Kidney capillary endothelial cell (primary cell): ENCODE measurements around the gene DROSHA.

Source experiments
- DNase-seq: peaks from one replicate; pipeline ENCODE4 v3.0.0-alpha.2; 2018; ENCODE audit warnings: low spot score

The DROSHA gene

GRCh38 chr5:31464081-31464480, 67.8 kb downstream of the DROSHA start:
- no peak for DNase-seq

- DNase-seq, result no peak
Measured at GRCh38 chr5:31463351-31463750, 68.5 kb downstream of the DROSHA start.

- DNase-seq, result no peak
Measured at GRCh38 chr5:31459594-31459993, 72.3 kb downstream of the DROSHA start.

- DNase-seq, result no peak
Measured at GRCh38 chr5:31455172-31455571, 76.7 kb downstream of the DROSHA start.

- DNase-seq, result no peak
Measured at GRCh38 chr5:31453522-31453921, 78.4 kb downstream of the DROSHA start.

- no peak for DNase-seq
Measured at GRCh38 chr5:31452314-31452713, 79.6 kb downstream of the DROSHA start.

- DNase-seq, result no peak
Measured at GRCh38 chr5:31449962-31450361, 81.9 kb downstream of the DROSHA start.

GRCh38 chr5:31449174-31449573, 82.7 kb downstream of the DROSHA start:
- no peak for DNase-seq

GRCh38 chr5:31445041-31445600, 86.8 kb downstream of the DROSHA start:
- DNase-seq, result no peak

GRCh38 chr5:31443572-31443971, 88.3 kb downstream of the DROSHA start:
- DNase-seq, result no peak

- no peak for DNase-seq
Measured at GRCh38 chr5:31442058-31442745, 89.7 kb downstream of the DROSHA start.

- DNase-seq, result no peak
Measured at GRCh38 chr5:31436851-31437250, 95.0 kb downstream of the DROSHA start.

- DNase-seq, result no peak
Measured at GRCh38 chr5:31435730-31436129, 96.2 kb downstream of the DROSHA start.

- no peak for DNase-seq
Measured at GRCh38 chr5:31434898-31435297, 97.0 kb downstream of the DROSHA start.

GRCh38 chr5:31433229-31433628, 98.7 kb downstream of the DROSHA start:
- DNase-seq, result no peak

GRCh38 chr5:31427724-31428309, 104.1 kb downstream of the DROSHA start:
- no peak for DNase-seq

GRCh38 chr5:31427013-31427723, 104.7 kb downstream of the DROSHA start:
- DNase-seq, result no peak

- no peak for DNase-seq
Measured at GRCh38 chr5:31421806-31422586, 109.9 kb downstream of the DROSHA start.

- no peak for DNase-seq
Measured at GRCh38 chr5:31417512-31417911, 114.4 kb downstream of the DROSHA start.

- no peak for DNase-seq
Measured at GRCh38 chr5:31416547-31416946, 115.3 kb downstream of the DROSHA start.

GRCh38 chr5:31415960-31416359, 115.9 kb downstream of the DROSHA start:
- DNase-seq, result no peak
